Uterus (tissue), 4 donors: Measurements from ENCODE around the gene NSFL1C. TPM values are rescaled to one million over a fixed set of nuclear protein-coding genes. Genes with fewer than 3 reads are reported as not detected.

Source experiments
- DNase-seq, 2 donors: peaks; one replicate each; pipeline ENCODE4 v3.0.0-alpha.2; 2019 to 2020
- H3K27ac ChIP-seq, 2 donors: fragments of 200-600 bp; sonication (generic); 1 replicate in 1 of 2; 2 replicates in 1 of 2; pipeline ENCODE4 v1.5.1; 2016 to 2018
- H3K27me3 ChIP-seq, 2 donors: fragments of 200-600 bp; sonication (generic); one replicate each; pipeline ENCODE4 v1.5.1; 2018 to 2019; ENCODE audit warnings: control low read depth in 1 of 2
- H3K36me3 ChIP-seq, 2 donors: fragments of 200-600 bp; sonication (generic); one replicate each; pipeline ENCODE4 v1.5.1; 2019; ENCODE audit warnings: control low read depth in 1 of 2
- H3K4me1 ChIP-seq, 2 donors: fragments of 200-600 bp; sonication (generic); one replicate each; pipeline ENCODE4 v1.5.1; 2018 to 2019; ENCODE audit warnings: control low read depth in 1 of 2
- H3K4me3 ChIP-seq, 2 donors: fragments of 200-600 bp; sonication (generic); 1 replicate in 1 of 2; 2 replicates in 1 of 2; pipeline ENCODE4 v1.5.1; 2018 to 2019; ENCODE audit warnings: mild to moderate bottlenecking in 1 of 2
- H3K9me3 ChIP-seq, 2 donors: fragments of 200-600 bp; sonication (generic); one replicate each; pipeline ENCODE4 v1.5.1; 2019; ENCODE audit warnings: control low read depth in 1 of 2
- CTCF ChIP-seq, 4 experiments: fragments of 200-600 bp in 2 of 4; fragments of 450-650 bp in 2 of 4; sonication (generic) in 2 of 4; IDR thresholded peaks; one replicate each; pipeline ENCODE4 v1.5.1; 2016 to 2019; ENCODE audit warnings: antibody characterized with exemption in 4 of 4, mild to moderate bottlenecking in 2 of 4, moderate library complexity in 1 of 4
- POLR2A ChIP-seq, 2 donors: fragments of 450-650 bp; IDR thresholded peaks; one replicate each; pipeline ENCODE4 v1.6.1; 2016; ENCODE audit warnings: antibody characterized with exemption in 2 of 2, mild to moderate bottlenecking in 1 of 2, moderate library complexity in 1 of 2
- intact Hi-C: fragments of 100-400 bp; cut with DNase I; formaldehyde crosslinking; loops from one replicate; pipeline ENCODE4 v1.15.1; 2023; ENCODE audit warnings: low total_unique reads
- total RNA-seq, 4 donors: library from RNA; depleted of rRNA in 3 of 4; stranded (reverse); fragments of >200 nt in 3 of 4; gene quantifications; one replicate each; pipeline versions ENCODE4 v1.1.0 to v1.2.4, GENCODE V29; 2014 to 2023
- donor health status: DM: yes; HTN: yes; CAD: no.

The NSFL1C gene
- total RNA-seq, 4 donors from 2014 or later, result 18.7 to 67.8 (median 35.8) TPM

- no peaks in the 10 kb centered on the region for H3K36me3 ChIP-seq
- no peaks in the 10 kb centered on the region for H3K27me3 ChIP-seq
- intact Hi-C loops, result loop anchor here (10.0 kb wide), 1 partner anchor 155 kb away; no protein-coding TSS in a partner anchor
- H3K9me3 ChIP-seq, result no peaks in the 10 kb centered on the region
- no peak for TF ChIP-seq CTCF (IDR thresholded peaks at IDR 0.05)
- H3K4me3 ChIP-seq, result no peak overlapping the region
- DNase-seq, result no peak
- H3K4me1 ChIP-seq, result peaks cover 0 to 14% of the 10 kb centered on the region in 2 donors
- H3K27ac ChIP-seq, result no peak overlapping the region
These were observed 2.8 kb upstream of the NSFL1C start for GRCh38 chr20:1469306-1469905.

GRCh38 chr20:1468117-1468624 is 1.5 kb upstream of the NSFL1C start:
- H3K27ac ChIP-seq, result no peak overlapping the region
- H3K27me3 ChIP-seq, result no peaks in the 10 kb centered on the region
- DNase-seq, result no peak
- H3K36me3 ChIP-seq, result no peaks in the 10 kb centered on the region
- H3K9me3 ChIP-seq, result no peaks in the 10 kb centered on the region
- TF ChIP-seq POLR2A (IDR thresholded peaks at IDR 0.05) (no peak), CTCF (IDR thresholded peaks at IDR 0.05) (no peak)
- intact Hi-C loops, result loop anchor here (10.0 kb wide), 1 partner anchor 153 kb away; no protein-coding TSS in a partner anchor
- no peak overlapping the region for H3K4me3 ChIP-seq
- H3K4me1 ChIP-seq, result peaks cover 0 to 14% of the 10 kb centered on the region in 2 donors

GRCh38 chr20:1467355-1468116 is 887 bp upstream of the NSFL1C start:
- intact Hi-C loops, result loop anchor here (10.0 kb wide), 1 partner anchor 153 kb away; no protein-coding TSS in a partner anchor
- H3K27ac ChIP-seq, result peak overlapping the region; percentile 7 to 81
- peaks cover 0 to 14% of the 10 kb centered on the region in 2 donors for H3K4me1 ChIP-seq
- no peak for DNase-seq
- H3K9me3 ChIP-seq, result no peaks in the 10 kb centered on the region
- peak overlapping the region in 1 of 2 donors; percentile 4 for H3K4me3 ChIP-seq
- no peak for TF ChIP-seq POLR2A (IDR thresholded peaks at IDR 0.05)
- no peak for TF ChIP-seq CTCF (IDR thresholded peaks at IDR 0.05)
- no peaks in the 10 kb centered on the region for H3K36me3 ChIP-seq
- no peaks in the 10 kb centered on the region for H3K27me3 ChIP-seq

GRCh38 chr20:1467082-1467354 is 369 bp upstream of the NSFL1C start:
- intact Hi-C loops, result loop anchor here (10.0 kb wide), 1 partner anchor 152 kb away; no protein-coding TSS in a partner anchor
- no peak for DNase-seq

More at GRCh38 chr20:1467082-1467354, 369 bp upstream of the NSFL1C start:
- Histone ChIP-seq H3K9me3 (no peaks in the 10 kb centered on the region), H3K27ac (peak overlapping the region; percentile 7 to 81), H3K4me1 (peaks cover 0 to 14% of the 10 kb centered on the region in 2 donors), H3K4me3 (peak overlapping the region; percentile 4 to 91), H3K27me3 (no peaks in the 10 kb centered on the region), H3K36me3 (no peaks in the 10 kb centered on the region)
- no peak for TF ChIP-seq POLR2A (IDR thresholded peaks at IDR 0.05)
- TF ChIP-seq CTCF (IDR thresholded peaks at IDR 0.05), result no peak
